ENCODE results near the gene CORO2B. TPM values are rescaled to one million over a fixed set of nuclear protein-coding genes. Genes with fewer than 3 reads are reported as not detected.

CORO2B gene
- total RNA-seq, 1 donor from 2014 or later, result 3.6 TPM

DNA sequence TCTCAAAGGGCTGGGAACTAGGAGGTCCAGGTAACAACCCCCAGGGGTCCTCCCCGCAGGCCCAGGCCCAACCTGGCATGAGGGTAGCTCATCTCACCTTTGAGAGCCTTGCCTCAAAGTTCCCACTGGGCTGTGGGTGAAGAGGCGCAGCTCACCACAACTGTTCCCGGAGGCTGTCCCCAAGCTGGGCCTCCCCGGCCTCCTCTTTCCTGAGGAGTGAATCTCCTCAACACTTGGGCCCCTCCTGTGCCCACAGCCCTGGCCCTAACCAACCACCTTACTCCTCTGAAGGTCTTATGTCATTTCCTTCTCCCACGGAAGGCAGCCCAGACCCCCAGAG is 27.5 kb upstream of the CORO2B start:
- intact Hi-C loops (cut with DNase I), result loop anchor here (10.0 kb wide), 2 partner anchors 246 to 324 kb away; no protein-coding TSS in a partner anchor
- Histone ChIP-seq H3K4me1 (no peaks in the 10 kb centered on the region), H3K9me3 (no peaks in the 10 kb centered on the region), H3K27me3 (no peaks in the 10 kb centered on the region), H3K36me3 (no peaks in the 10 kb centered on the region), H3K4me3 (no peak overlapping the region), H3K27ac (no peak overlapping the region)
- ATAC-seq (no peak), DNase-seq (no peak)
- TF ChIP-seq, protein P1, sequence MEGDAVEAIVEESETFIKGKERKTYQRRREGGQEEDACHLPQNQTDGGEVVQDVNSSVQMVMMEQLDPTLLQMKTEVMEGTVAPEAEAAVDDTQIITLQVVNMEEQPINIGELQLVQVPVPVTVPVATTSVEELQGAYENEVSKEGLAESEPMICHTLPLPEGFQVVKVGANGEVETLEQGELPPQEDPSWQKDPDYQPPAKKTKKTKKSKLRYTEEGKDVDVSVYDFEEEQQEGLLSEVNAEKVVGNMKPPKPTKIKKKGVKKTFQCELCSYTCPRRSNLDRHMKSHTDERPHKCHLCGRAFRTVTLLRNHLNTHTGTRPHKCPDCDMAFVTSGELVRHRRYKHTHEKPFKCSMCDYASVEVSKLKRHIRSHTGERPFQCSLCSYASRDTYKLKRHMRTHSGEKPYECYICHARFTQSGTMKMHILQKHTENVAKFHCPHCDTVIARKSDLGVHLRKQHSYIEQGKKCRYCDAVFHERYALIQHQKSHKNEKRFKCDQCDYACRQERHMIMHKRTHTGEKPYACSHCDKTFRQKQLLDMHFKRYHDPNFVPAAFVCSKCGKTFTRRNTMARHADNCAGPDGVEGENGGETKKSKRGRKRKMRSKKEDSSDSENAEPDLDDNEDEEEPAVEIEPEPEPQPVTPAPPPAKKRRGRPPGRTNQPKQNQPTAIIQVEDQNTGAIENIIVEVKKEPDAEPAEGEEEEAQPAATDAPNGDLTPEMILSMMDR (IDR thresholded peaks at IDR 0.05), result no peak

DNA sequence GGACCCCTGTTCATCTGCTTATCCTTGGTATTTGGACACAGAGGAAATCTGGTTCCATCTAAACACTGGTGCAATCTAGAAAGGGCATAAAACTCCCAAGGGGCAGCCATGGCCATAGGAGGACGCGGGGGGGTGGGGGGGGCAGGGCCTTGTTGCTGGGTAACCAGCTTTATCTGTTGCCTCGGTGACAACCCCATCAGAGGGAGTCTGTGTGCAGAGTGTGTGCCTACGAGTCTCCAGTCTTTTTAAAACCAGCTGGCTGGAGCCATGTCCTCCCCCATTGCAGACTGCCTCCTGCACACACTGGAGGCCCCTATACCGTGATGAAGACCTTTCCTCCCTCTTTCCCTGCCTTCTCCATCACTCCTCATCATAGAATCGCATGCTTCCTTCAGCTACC is 26.4 kb upstream of the CORO2B start:
- Histone ChIP-seq H3K36me3 (no peaks in the 10 kb centered on the region), H3K27me3 (no peaks in the 10 kb centered on the region), H3K4me1 (no peaks in the 10 kb centered on the region), H3K27ac (no peak overlapping the region), H3K4me3 (no peak overlapping the region), H3K9me3 (no peaks in the 10 kb centered on the region)
- TF ChIP-seq, protein P1 (IDR thresholded peaks at IDR 0.05), result no peak
- intact Hi-C loops (cut with DNase I), result loop anchor here (10.0 kb wide), 2 partner anchors 248 to 322 kb away; no protein-coding TSS in a partner anchor
- no peak for ATAC-seq
- DNase-seq, result no peak

DNA sequence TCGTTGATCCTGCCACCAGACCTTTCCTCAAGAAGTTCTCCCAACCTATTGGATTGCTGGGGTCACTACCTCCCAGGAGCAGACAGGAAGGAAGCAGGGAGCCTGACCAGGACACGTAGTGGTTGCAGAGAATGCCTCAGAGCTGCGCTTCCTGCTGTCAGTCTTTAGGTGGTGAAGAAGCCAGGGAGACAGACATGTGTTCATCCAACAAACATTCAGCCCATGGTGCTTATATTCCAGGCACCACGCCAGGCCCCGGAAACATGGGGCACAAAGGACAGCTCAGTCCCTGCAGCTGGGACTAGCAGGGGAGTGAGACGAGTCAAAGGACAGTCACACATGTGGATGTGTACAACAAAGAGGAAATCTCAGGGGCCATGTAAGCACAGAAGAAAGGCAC is 26.0 kb upstream of the CORO2B start:
- intact Hi-C loops (cut with DNase I), result loop anchor here (10.0 kb wide), 2 partner anchors 248 to 322 kb away; no protein-coding TSS in a partner anchor
- Histone ChIP-seq H3K4me3 (no peak overlapping the region), H3K36me3 (no peaks in the 10 kb centered on the region), H3K27me3 (no peaks in the 10 kb centered on the region), H3K9me3 (no peaks in the 10 kb centered on the region), H3K27ac (no peak overlapping the region), H3K4me1 (no peaks in the 10 kb centered on the region)
- DNase-seq, result no peak
- no peak for ATAC-seq
- TF ChIP-seq, protein P1 (IDR thresholded peaks at IDR 0.05), result no peak

GRCh38 chr15:68553314-68553993 is 25.3 kb upstream of the CORO2B start:
- no peak overlapping the region for H3K4me3 ChIP-seq
- no peaks in the 10 kb centered on the region for H3K9me3 ChIP-seq
- H3K27me3 ChIP-seq, result peaks cover 1% of the 10 kb centered on the region
- no peak for DNase-seq
- H3K27ac ChIP-seq, result no peak overlapping the region
- intact Hi-C loops (cut with DNase I), result loop anchor here (10.0 kb wide), 2 partner anchors 249 to 321 kb away; no protein-coding TSS in a partner anchor
- no peaks in the 10 kb centered on the region for H3K36me3 ChIP-seq
- no peak for ATAC-seq
- H3K4me1 ChIP-seq, result no peaks in the 10 kb centered on the region
- TF ChIP-seq, protein P1 (IDR thresholded peaks at IDR 0.05), result no peak

DNA sequence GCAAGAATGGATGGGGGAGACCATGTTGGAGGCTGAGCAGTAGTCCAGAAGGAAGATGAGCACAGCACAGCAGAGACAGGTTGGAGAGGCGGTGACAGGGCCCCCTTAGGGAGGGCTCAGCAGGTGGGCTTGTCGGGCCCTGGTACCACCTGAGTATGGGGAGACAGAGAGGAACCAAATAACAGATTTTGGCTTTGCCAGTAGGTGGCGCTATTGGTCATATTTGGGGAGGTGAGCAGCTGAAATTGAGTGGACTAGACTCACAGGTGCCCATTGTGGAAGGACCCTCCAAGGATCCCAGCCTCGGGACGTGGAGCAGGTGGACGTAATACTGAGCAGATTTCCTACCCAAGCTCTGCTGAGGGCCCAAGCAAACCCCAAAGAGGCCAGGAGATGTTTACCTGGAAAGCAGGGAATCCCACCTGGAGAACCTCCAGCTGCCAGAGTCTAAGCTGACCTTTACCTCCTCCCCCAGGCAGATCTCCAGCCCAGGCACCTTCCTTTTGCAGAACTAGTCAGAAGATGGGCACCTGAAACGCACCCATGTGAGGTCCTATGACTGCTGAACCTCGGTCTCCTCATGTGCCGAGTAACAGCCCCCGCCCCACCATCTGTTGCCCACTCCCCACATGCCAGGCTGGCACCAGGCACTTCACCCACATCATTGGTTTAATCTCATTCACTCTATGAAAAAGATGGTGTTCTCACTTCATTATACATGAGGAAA is 24.6 kb upstream of the CORO2B start:
- peaks cover 6% of the 10 kb centered on the region for H3K4me1 ChIP-seq
- H3K36me3 ChIP-seq, result no peaks in the 10 kb centered on the region
- no peak overlapping the region for H3K27ac ChIP-seq
- no peak for DNase-seq
- H3K9me3 ChIP-seq, result no peaks in the 10 kb centered on the region
- intact Hi-C loops (cut with DNase I), result loop anchor here (10.0 kb wide), 2 partner anchors 249 to 321 kb away; no protein-coding TSS in a partner anchor
- no peak overlapping the region for H3K4me3 ChIP-seq
- TF ChIP-seq, protein P1 (IDR thresholded peaks at IDR 0.05), result peak; percentile 69
- peak; percentile 50 for ATAC-seq
- peaks cover 7% of the 10 kb centered on the region for H3K27me3 ChIP-seq
